CD14-positive monocyte (primary cell): ENCODE results near the gene MAFF. TPM values are rescaled to one million over a fixed set of nuclear protein-coding genes. Genes with fewer than 3 reads are reported as not detected.
A peak's percentile ranks its signal among the peaks of the same experiment; 100 is the strongest.

Source experiments
- DNase-seq, 3 donors: peaks; one replicate each; pipeline ENCODE4 v3.0.0-alpha.2; 2011 to 2022
- H2AFZ ChIP-seq: 2 replicates; pipeline ENCODE4 v1.6.0; 2012; ENCODE audit warnings: mild to moderate bottlenecking, low read depth, low read length, inconsistent platforms; ENCODE audit not compliant: insufficient read depth, poor library complexity, severe bottlenecking
- H3K27ac ChIP-seq, 2 donors: 1 replicate in 1 of 2; 2 replicates in 1 of 2; pipeline ENCODE4 v1.5.1; 2012 to 2013; ENCODE audit warnings: low read length in 2 of 2, control low read depth in 1 of 2, inconsistent platforms in 1 of 2, low read depth in 1 of 2, mild to moderate bottlenecking in 1 of 2
- H3K27me3 ChIP-seq, 2 donors: one replicate each; pipeline versions ENCODE4 v1.6.0 to v1.6.1; 2011 to 2013; ENCODE audit warnings: low read length in 2 of 2; ENCODE audit not compliant: control insufficient read depth in 2 of 2, insufficient read depth in 2 of 2
- H3K36me3 ChIP-seq, 2 donors: replicated peaks in 1 of 2; 1 replicate in 1 of 2; 2 replicates in 1 of 2; pipeline versions ENCODE4 v1.5.1 to v1.6.1; 2012 to 2013; ENCODE audit warnings: low read length in 2 of 2, control low read depth in 1 of 2, inconsistent platforms in 1 of 2, mild to moderate bottlenecking in 1 of 2; ENCODE audit not compliant: insufficient read depth in 2 of 2, control insufficient read depth in 1 of 2
- H3K4me1 ChIP-seq, 2 donors: 1 replicate in 1 of 2; 2 replicates in 1 of 2; pipeline versions ENCODE4 v1.5.1 to v1.6.1; 2012 to 2013; ENCODE audit warnings: low read length in 2 of 2, control low read depth in 1 of 2, inconsistent platforms in 1 of 2, mild to moderate bottlenecking in 1 of 2, moderate library complexity in 1 of 2; ENCODE audit not compliant: insufficient read depth in 2 of 2, control insufficient read depth in 1 of 2
- H3K4me2 ChIP-seq: replicated peaks from 2 replicates; pipeline ENCODE3; 2012; ENCODE audit warnings: low read length, moderate library complexity, mild to moderate bottlenecking; ENCODE audit not compliant: poor library complexity, severe bottlenecking; ENCODE audit errors: extremely low read depth
- H3K4me3 ChIP-seq, 3 experiments: fragments of 200-600 bp in 1 of 3; sonication (generic) in 1 of 3; replicated peaks in 1 of 3; 1 replicate in 2 of 3; 2 replicates in 1 of 3; pipeline ENCODE4 v1.5.1; 2011 to 2013; ENCODE audit warnings: low read length in 3 of 3, mild to moderate bottlenecking in 3 of 3, control low read depth in 2 of 3, low read depth in 2 of 3, inconsistent platforms in 1 of 3, moderate library complexity in 1 of 3
- H3K79me2 ChIP-seq: 2 replicates; pipeline ENCODE4 v1.6.0; 2012; ENCODE audit warnings: mild to moderate bottlenecking, control low read depth, inconsistent platforms, low read length, moderate library complexity; ENCODE audit not compliant: insufficient read depth
- H3K9ac ChIP-seq: 2 replicates; pipeline ENCODE4 v1.6.0; 2017; ENCODE audit warnings: low read length, mild to moderate bottlenecking; ENCODE audit not compliant: insufficient read depth, poor library complexity, severe bottlenecking
- H3K9me3 ChIP-seq, 2 donors: replicated peaks in 1 of 2; 1 replicate in 1 of 2; 2 replicates in 1 of 2; pipeline versions ENCODE4 v1.5.1 to v1.6.1; 2012 to 2013; ENCODE audit warnings: low read length in 2 of 2, control low read depth in 1 of 2; ENCODE audit not compliant: control insufficient read depth in 1 of 2, insufficient read depth in 1 of 2
- H4K20me1 ChIP-seq: 2 replicates; pipeline ENCODE4 v1.6.0; 2012; ENCODE audit warnings: mild to moderate bottlenecking, low read length, control low read depth, moderate library complexity; ENCODE audit not compliant: insufficient read depth
- H3K27ac Mint-ChIP-seq, 7 donors: one replicate each; pipeline ENCODE4 v1.8.0; 2020; ENCODE audit warnings: mild to moderate bottlenecking in 7 of 7, mixed read lengths in 7 of 7, moderate library complexity in 6 of 7, inconsistent platforms in 2 of 7
- H3K27me3 Mint-ChIP-seq, 3 donors: one replicate each; pipeline ENCODE4 v1.8.0; 2021 to 2022; ENCODE audit warnings: low read depth in 3 of 3, mild to moderate bottlenecking in 3 of 3, mixed read lengths in 3 of 3, moderate library complexity in 3 of 3, inconsistent platforms in 1 of 3
- H3K36me3 Mint-ChIP-seq, 2 donors: one replicate each; pipeline ENCODE4 v1.8.0; 2020; ENCODE audit warnings: mixed read lengths in 2 of 2, inconsistent platforms in 1 of 2, mild to moderate bottlenecking in 1 of 2
- H3K4me1 Mint-ChIP-seq: one replicate; pipeline ENCODE4 v1.8.0; 2020; ENCODE audit warnings: mild to moderate bottlenecking, mixed read lengths
- H3K4me3 Mint-ChIP-seq, 2 donors: one replicate each; pipeline ENCODE4 v1.8.0; 2020; ENCODE audit warnings: mild to moderate bottlenecking in 2 of 2, mixed read lengths in 2 of 2, moderate library complexity in 1 of 2
- H3K9me3 Mint-ChIP-seq, 7 donors: one replicate each; pipeline ENCODE4 v1.8.0; 2020 to 2022; ENCODE audit warnings: mixed read lengths in 7 of 7, mild to moderate bottlenecking in 6 of 7, moderate library complexity in 6 of 7, inconsistent platforms in 2 of 7
- WGBS: methylation state at CpG from one replicate; pipeline ENCODE4 v1.1.5; 2013; ENCODE audit warnings: missing lambda C conversion rate; ENCODE audit not compliant: insufficient coverage; 5-methylcytosine and 5-hydroxymethylcytosine counted together
- intact Hi-C, 2 donors: fragments of 100-400 bp; cut with micrococcal nuclease; formaldehyde crosslinking; loops; one replicate each; pipeline versions ENCODE4 v1.15.0 to v1.15.1; 2023
- polyA plus RNA-seq, 3 donors: library from polyadenylated mRNA; depleted of rRNA in 1 of 3; unstranded in 2 of 3; stranded (reverse) in 1 of 3; fragments of 300-500 nt in 2 of 3; fragments of >200 nt in 1 of 3; fragmentation: Illumina TruSeq in 2 of 3; gene quantifications; 1 replicate in 2 of 3; 2 replicates in 1 of 3; pipeline ENCODE4 v1.2.3, GENCODE V29; 2012 to 2021
- TF ChIP-seq, protein P1 (sequence below): fragments of 200-600 bp; IDR thresholded peaks from one replicate; pipeline ENCODE4 v1.8.0; 2022; ENCODE audit warnings: antibody characterized with exemption, mild to moderate bottlenecking

Gene MAFF
- polyA plus RNA-seq, 3 donors = 1.5 to 67.3 (median 2.0) TPM

DNA sequence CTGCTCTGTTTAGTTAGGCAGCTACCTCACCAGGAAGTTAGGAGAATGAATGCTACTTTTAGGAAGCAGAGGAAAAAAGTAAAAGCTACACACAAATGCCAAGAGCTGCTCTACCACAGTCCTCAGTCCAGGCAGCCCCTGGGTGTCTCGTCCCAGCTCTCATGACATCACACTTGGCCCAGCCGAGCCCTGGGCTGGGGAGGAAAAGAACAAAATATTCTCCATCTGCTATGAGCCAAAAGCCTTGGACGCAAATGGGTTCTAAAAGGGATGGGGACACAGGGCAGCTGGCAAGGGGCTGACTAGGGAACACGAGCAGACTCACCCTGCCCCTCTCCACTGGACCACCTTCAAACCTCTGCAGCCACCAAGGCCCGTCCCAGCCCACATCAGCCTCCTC lies 44.9 kb downstream of the MAFF start:
- H3K9me3 Mint-ChIP-seq = peaks cover 5 to 13% (median 10%) of the 10 kb centered on the region in 7 donors
- H3K79me2 ChIP-seq = no peaks in the 10 kb centered on the region
- peak overlapping the region in 2 of 7 donors; percentile 27 to 42 for H3K27ac Mint-ChIP-seq
- peaks cover 5 to 13% of the 10 kb centered on the region in 2 donors for H3K9me3 ChIP-seq
- H3K4me1 Mint-ChIP-seq = peaks cover 9% of the 10 kb centered on the region
- H3K27me3 Mint-ChIP-seq = peaks cover 0 to 1% (median 0%) of the 10 kb centered on the region in 3 donors
- peaks cover 29 to 66% of the 10 kb centered on the region in 2 donors for H3K36me3 ChIP-seq
- H3K4me1 ChIP-seq = peaks cover 0 to 5% of the 10 kb centered on the region in 2 donors
- H3K27ac ChIP-seq = no peak overlapping the region
- whole genome bisulfite sequencing = 94% methylated on average over 3 of the region's 5 CpGs
- no peaks in the 10 kb centered on the region for H3K27me3 ChIP-seq
- peaks cover 27% of the 10 kb centered on the region for H4K20me1 ChIP-seq
- H2AFZ ChIP-seq = no peak overlapping the region
- peaks cover 56 to 71% of the 10 kb centered on the region in 2 donors for H3K36me3 Mint-ChIP-seq
- TF ChIP-seq, protein P1, sequence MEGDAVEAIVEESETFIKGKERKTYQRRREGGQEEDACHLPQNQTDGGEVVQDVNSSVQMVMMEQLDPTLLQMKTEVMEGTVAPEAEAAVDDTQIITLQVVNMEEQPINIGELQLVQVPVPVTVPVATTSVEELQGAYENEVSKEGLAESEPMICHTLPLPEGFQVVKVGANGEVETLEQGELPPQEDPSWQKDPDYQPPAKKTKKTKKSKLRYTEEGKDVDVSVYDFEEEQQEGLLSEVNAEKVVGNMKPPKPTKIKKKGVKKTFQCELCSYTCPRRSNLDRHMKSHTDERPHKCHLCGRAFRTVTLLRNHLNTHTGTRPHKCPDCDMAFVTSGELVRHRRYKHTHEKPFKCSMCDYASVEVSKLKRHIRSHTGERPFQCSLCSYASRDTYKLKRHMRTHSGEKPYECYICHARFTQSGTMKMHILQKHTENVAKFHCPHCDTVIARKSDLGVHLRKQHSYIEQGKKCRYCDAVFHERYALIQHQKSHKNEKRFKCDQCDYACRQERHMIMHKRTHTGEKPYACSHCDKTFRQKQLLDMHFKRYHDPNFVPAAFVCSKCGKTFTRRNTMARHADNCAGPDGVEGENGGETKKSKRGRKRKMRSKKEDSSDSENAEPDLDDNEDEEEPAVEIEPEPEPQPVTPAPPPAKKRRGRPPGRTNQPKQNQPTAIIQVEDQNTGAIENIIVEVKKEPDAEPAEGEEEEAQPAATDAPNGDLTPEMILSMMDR = no peak
- DNase-seq = no peak
- no peak overlapping the region for H3K4me3 ChIP-seq
- H3K9ac ChIP-seq = no peak overlapping the region
- H3K4me2 ChIP-seq = no peak overlapping the region
- no peak overlapping the region for H3K4me3 Mint-ChIP-seq
- intact Hi-C loops = no loop called here

DNA sequence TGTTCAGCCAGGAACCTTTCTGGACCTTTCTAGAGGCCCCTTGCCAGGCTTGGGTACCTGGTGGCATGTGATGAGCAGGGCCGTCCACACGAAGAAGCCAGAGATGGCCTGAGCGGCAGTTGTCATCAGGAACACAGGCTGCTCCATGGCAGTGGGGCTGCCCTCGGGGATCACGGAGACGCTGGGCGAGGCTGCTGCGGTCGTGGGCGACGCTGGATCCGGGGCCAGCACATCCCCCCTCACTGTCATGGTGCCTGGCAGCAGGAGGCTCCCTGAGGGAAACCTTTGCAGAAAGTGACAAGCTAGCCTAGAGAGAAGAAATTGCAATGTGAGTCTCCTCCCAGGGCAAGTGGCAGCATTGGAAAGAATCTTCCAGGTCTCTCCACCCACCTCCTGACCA lies 45.9 kb downstream of the MAFF start:
- Mint-ChIP-seq H3K27me3 (peaks cover 0 to 2% (median 1%) of the 10 kb centered on the region in 3 donors), H3K4me1 (peaks cover 9% of the 10 kb centered on the region), H3K27ac (no peak overlapping the region), H3K36me3 (peaks cover 55 to 71% of the 10 kb centered on the region in 2 donors), H3K4me3 (no peak overlapping the region), H3K9me3 (peaks cover 5 to 13% (median 9%) of the 10 kb centered on the region in 7 donors)
- Histone ChIP-seq H3K27ac (no peak overlapping the region), H3K36me3 (peaks cover 29 to 66% of the 10 kb centered on the region in 2 donors), H3K4me2 (no peak overlapping the region), H2AFZ (no peak overlapping the region), H3K9ac (no peak overlapping the region), H3K27me3 (no peaks in the 10 kb centered on the region), H3K4me3 (no peak overlapping the region), H3K79me2 (peaks cover 5% of the 10 kb centered on the region), H4K20me1 (peaks cover 35% of the 10 kb centered on the region), H3K9me3 (peaks cover 5 to 13% of the 10 kb centered on the region in 2 donors), H3K4me1 (peaks cover 0 to 5% of the 10 kb centered on the region in 2 donors)
- no peak for DNase-seq
- WGBS = 98% methylated on average over 7 of the region's 12 CpGs
- intact Hi-C loops = no loop called here
- TF ChIP-seq, protein P1 = no peak
